Measurements from ENCODE around the gene NKAP.
A peak's percentile ranks its signal among the peaks of the same experiment; 100 is the strongest.
"Not testable (repeated sequence)": the region's sequence is repeated elsewhere in the genome, so short reads cannot be mapped to it uniquely, and the experiment has no call there.

Gene NKAP

DNA sequence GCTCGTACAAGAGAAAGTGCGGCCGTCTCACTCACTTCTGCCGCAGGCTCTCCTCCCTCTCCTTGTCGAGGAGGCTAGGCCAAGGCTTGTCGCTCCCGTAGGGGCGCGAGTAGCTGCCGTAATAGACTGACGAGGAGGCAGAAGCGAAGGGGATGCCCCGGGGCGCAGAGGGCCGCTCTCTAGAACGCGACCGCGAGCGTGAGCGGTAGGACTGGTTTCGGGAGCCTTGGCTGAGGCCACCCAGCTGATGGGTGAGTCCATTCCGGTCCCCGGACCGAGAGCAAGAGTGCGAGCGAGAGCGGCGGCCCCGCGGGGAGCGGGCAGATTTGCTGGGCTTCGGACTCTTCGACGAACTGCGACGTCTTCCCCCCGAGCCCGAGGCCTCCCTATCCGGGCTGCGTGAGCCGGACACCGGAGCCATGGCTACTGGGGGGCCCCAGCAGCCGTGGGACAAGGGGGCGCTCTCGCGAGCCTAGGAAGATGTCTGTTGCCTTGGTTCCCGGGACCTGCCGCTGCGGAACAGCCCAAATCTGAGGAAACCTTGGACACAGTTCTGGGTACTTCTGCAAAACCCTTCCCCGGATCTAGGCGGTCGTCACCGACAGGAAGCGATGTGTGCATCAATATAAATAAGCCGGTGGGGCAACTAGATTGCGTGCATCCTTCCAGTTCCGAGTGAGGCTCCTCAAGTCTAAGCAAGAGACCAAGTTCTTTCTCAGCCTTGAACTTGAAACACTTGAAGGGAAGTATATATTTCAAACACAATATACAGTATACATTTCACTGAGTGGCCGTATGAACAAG is at the start of gene NKAP:
NKAP (minus strand) TSS at position 567 of the 804 bp plus-strand sequence; CDS start at position 421, 146 bp downstream.
- peak; percentile 75 for DNase-seq (ENCODE audit: low spot score)

DNA sequence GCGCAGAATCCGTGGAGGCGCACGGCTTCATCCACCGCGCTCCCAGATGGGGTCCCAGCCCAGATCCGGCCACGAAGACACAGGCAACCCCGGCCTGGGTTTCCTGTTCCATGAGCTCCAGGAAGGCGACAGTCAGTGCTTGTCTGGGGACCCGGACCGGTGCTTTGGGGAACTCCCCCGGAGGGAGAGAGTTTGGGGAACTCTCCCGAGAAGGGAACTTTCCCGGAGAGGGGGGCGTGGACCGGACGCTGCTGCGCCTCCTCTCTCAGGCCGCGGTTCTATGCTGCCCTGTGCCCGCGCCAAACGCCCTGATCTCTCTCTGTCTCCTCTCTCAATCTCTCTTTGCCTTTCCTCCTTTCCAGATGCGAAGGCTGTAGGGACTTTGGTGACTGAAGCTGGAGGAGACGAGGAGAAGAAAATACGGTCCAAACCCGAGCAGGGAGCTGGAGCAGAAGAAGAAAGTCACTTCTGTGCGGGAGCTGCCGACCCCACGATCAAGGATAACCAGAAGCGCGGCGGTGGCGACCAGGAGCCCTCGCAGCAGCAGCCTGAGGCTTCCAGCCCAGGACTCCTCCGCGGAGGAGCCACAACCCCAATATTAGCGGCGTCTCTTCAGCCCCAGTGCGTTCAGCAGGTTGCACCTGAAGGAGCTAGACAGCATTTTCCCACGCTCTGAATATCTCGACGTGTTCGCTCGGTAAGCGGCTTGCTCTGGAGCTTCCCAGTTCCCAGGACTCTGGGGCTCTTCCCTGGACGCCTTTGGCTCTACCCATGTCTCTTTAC is 47.6 kb upstream of the NKAP start:
- no peak for DNase-seq (ENCODE audit: low spot score)

DNA sequence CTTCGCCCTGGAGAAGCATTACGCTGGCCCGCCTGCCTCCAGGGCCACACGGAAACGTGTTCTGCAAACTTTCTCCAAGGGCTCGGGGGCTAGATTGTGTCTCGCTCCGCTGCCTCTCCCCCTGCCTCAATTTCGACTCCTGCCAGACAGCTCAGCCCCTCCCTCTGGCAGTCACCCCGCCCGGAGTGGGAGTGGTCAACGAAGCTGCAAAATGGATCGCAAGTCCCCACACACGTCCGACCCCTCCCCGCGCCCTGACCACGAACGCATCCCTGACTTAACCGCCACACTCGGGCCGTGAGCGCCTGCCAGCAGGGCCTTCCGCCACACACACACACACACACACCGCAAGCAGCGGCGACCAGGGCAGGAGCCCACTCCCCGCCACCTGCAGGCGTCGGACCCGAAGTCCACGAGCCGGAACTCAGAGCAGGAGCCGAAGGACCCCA is 47.0 kb upstream of the NKAP start:
- DNase-seq (ENCODE audit: low spot score), result no peak

DNA sequence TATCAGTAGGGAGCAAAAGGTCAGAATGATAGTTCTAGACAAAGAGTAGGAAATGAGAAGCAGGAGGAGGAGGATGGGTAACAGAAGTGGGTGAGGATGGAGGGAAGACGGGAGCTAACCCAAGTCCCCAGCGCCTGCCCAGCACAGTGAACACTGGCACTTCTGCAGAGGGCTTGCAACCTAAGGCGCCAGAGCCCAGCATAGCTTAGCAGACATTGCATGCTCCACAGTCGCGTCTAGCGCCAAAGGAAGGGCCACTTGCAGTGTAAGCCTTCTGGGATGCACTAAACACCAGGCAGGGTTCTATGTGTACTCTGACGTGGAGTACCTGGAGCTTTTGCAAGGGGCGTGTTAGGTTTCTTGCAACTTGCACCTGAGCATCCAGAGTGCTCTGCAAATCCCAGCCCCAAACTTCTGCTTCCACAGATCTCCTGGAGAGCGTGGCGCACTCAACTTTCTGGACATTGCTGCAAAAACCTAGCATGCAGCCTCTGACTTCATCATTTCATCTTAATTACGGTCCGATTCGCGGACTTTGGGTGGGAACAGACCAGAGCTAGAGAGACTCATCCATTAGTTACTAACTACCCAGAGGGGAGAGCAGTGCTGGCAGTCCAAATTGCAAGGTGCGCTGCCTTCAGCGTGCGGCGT is 46.5 kb upstream of the NKAP start:
- DNase-seq (ENCODE audit: low spot score), result no peak

DNA sequence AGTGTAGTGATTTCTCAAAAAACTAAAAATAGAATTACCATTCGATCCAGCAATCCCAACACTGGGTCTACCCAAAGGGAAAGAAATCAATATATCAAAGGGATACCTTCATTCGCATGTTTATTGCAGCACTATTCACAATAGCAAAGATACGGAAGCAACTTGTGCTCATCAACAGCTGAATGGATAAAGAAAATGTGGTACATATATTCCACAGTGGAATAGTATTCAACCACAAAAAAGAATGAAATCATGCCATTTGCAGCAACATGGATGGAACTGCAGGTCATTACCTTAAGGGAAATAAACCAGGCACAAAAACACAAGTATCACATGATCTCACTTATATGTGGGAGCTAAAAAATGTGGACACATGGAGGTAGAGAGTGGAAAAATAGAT is 42.7 kb upstream of the NKAP start:
- no peak for DNase-seq (ENCODE audit: low spot score)

DNA sequence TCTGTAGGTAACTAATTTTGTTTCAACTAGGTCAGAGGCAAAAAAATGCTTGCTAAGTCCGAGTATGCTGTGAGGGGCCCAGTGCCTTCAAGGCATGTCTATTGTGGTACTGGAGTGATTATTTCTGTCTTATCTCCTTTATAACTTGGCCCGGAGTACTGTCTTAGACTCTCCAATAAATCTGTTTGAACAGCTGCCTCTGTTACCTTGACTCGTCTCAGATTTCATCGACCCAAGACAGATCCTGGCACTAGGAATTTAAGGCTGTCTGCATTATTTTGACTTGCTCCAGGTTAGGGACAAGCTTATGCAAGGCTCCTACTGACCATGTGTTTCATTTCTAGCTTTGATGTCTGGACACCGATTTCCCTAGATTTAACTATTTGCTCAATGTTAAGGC is 41.1 kb upstream of the NKAP start:
- no peak for DNase-seq (ENCODE audit: low spot score)

DNA sequence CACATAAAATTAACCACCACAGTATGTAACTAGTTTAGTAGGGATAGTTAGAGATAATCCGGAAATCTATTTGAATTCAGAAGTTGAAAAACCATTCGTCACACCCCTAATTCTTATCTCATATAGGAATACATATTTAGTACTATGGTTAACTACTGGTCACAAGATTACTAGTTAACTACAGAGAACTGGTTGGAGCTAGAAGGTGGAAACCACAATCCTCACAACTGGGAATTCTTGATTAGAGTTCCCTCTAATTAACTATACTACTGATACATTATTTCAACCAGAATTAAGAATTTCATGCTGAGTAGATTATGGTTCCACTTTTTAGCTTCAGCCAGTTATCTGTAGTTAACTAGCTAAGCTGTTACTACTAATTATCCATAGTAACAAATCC is 39.9 kb upstream of the NKAP start:
- DNase-seq (ENCODE audit: low spot score), result no peak

DNA sequence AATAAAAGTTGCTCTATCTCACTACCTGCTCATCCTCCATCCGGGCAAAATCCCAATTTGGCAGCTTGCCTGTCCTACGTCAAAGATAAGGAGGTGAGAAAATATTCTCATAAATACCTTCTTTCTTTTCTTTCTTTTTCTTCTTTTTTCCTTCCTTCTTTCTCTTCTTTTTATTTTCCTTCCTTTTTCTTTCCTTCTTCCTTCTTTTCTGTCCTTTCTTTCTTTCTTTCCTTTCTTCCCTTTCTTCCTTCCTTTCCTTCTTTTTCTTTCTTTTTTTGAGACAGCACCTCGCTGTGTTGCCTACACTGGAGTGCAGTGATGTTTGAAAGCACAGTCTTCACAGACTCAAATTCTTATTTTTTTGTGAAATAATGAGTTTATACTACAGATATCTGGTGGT is 38.6 kb upstream of the NKAP start:
- no peak for DNase-seq (ENCODE audit: low spot score)

DNA sequence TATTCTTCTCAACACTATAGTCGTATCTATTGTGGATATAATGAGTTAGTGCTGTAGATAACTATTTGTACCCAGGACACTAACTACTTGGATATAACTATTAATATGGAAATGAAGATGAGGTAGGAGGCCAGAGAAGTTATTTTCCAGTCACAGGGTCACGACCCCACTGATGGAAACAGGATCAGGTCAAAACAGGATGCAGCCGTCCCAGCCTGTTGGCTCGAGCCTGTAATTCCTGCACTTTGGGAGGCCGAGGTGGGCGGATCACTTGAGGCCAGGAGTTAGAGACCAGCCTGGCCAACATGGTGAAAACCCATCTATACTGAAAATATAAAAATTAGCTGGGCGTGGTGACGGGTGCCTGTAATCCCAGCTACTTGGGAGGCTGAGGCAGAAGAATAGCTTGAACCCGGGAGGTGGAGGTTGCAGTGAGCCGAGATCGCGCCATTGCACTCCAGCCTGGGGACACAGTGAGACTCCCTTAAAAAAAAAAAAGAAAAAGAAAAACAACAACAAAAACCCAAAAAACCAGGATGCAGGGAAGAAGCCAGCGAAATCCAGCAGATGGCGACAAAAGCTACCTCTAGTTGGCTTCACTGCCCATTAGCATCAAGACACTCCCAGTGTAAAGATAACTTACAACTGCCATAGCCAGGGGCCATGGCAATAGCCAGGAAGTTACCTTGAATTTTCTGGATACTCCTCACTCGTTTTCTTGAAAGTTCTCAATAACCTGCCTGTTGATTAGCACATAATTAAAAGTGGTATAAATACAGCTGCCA is 37.9 kb upstream of the NKAP start:
- no peak for DNase-seq (ENCODE audit: low spot score)

DNA sequence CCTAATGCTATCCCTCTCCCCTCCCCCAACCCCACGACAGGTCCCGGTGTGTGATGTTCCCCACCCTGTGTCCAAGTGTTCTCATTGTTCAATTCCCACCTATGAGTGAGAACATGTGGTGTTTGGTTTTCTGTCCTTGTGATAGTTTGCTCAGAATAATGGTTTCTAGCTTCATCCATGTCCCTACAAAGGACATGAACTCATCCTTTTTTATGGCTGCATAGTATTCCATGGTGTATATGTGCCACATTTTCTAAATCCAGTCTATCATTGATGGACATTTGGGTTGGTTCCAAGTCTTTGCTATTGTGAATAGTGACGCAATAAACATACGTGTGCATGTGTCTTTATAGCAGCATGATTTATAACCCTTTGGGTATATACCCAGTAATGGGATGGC is 33.6 kb upstream of the NKAP start:
- DNase-seq (ENCODE audit: low spot score), result not testable (repeated sequence)

DNA sequence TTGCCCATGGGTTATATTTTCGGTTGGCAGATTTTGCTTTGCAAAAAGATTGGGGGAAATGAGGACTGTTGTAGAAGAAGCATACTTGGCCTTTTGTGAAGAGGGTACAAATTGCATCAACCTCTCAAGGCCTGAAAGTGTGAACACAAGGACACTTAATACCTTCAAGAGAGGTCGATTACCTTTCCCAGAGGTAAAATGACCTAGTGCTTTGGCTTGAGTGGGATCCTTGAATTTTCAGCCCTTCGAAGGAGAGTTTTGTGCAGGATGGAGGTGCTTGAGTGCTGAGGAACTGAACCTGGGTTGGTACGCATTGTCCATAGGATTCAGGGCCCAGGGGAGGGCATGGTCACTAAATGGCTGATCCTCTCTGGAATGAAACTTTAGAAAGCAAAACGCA is 27.6 kb upstream of the NKAP start:
- DNase-seq (ENCODE audit: low spot score), result no peak

DNA sequence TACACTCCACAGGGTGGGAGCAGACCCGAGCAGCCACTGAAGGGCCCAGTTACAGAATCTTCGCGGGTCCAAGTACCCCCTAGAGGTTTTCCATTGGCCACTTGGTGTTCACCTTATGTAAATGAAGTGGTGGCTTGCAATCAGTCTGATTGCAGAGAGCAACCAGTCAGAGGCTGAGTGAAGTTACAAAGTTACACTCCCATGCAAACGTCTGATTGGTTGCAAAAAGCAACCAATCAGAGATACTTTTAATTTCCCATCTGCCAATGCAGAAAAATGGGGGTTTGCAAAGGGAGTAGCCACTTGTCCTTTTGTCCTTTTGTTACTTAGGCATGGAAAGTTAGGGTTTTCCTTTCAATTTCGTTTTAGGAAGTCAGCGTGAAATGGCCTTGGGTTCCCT is 27.0 kb upstream of the NKAP start:
- no peak for DNase-seq (ENCODE audit: low spot score)

DNA sequence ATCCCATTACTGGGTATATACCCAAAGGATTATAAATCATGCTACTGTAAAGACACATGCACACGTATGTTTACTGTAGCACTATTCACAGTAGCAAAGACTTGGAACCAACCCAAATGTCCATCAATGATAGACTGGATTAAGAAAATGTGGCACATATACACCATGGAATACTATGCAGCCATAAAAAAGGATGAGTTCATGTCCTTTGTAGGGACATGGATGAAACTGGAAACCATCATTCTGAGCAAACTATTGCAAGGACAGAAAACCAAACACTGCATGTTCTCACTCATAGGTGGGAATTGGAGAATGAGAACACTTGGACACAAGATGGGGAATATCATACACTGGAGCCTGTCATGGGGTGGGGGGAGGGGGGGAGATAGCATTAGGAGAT is 23.3 kb upstream of the NKAP start:
- DNase-seq (ENCODE audit: low spot score), result not testable (repeated sequence)

DNA sequence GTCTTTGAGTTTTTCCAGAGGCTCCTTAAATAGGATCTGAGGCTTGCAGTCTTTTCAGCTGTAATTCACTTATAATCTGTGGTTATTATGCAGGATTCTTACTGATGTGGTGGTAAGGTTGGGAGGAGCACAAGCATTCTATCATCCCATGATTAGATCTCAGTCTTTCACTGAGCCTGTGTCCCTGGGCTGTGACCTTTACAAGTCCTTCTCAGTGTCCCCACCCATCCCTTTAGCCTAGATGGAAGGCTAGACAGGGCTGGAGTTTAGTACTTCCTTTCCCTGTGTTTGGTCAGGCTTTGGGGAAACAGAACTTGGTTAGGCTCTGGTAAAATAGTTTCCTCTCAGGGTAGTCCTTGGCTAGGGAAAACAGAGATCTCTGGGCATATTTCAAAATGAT is 17.1 kb upstream of the NKAP start:
- no peak for DNase-seq (ENCODE audit: low spot score)

DNA sequence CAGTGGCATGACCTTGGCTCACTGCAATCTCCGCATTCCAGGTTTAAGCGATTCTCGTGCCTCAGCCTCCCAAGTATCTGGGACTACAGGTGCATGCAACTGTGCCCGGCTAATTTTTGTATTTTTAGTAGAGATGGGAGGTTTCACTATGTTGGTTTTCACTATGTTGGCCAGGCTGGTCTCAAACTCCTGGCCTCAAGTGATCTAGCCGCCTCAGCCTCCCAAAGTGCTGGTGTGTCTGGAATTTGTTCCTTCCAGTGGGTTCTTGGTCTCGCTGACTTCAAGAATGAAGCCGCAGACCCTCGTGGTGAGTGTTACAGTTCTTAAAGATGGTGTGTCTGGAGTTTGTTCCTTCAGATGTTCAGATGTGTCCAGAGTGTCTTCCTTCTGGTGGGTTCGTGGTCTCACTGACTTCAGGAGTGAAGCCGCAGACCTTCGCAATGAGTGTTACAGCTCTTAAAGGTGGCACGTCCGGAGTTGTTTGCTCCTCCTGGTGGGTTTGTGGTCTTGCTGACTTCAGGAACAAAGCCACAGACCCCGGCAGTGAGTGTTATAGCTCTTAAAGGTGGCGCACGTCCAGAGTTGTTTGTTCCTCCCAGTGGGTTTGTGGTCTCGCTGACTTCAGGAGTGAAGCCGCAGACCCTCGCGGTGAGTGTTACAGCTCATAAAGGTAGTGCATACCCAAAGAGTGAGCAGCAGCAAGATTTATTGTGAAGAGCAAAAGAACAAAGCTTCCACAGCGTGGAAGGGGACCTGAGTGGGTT is 12.4 kb upstream of the NKAP start:
- not testable (repeated sequence) for DNase-seq (ENCODE audit: low spot score)

DNA sequence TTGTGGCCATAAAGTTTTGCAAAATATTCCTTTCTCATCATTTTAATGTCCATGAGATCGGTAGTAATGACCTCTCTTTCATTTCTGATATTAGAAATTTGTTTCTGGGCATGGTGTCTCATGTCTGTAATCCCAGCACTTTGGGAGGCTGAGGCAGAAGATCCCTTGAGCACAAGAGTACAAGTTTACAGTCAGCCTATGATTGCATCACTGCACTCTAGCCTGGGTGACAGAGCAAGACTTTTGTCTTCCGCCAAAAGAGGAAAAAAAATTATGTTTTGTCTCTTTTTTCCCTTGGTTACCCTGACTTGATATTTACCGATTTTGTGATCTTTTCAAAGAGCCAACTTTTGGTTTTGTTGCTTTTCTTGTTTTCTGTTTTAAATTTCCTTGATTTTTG is 10.8 kb upstream of the NKAP start:
- no peak for DNase-seq (ENCODE audit: low spot score)

DNA sequence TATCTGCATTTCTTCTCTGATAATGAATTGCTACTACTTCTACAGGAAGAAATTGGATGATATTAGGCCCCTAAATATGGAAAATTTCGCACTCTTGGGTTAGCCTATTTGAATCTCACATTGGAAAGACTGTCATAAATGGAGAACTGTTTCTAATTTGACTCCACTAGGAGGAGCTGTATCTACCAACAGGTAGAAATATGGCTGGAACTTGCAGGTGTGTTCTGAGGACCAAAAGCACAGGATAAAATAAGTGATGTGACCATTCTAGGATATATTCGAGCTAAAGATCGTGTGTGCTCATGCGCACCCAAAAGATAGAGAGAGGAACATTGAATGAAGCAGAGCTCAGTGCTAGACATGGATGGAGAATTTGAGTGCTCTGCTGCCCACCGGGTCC is 4.8 kb upstream of the NKAP start:
- DNase-seq (ENCODE audit: low spot score), result no peak

DNA sequence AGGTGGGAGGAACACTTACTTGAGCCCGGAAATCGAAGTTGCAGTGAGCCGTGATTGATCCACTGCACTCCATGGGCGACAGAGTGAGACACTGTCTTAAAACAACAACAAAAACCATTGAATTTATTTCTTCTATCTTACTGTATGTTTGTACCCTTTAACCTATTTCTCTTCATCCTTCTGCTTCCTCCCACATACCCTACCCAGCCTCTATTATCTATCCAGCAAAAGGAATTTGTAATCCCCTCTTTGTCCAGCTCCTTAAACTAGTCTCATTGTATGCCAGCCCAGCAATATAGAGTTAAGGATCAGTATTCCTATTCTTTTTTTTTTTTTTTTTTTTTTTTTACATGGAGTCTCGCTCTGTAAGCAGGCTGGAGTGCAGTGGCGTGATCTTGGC is 1.9 kb upstream of the NKAP start:
- DNase-seq (ENCODE audit: low spot score), result no peak

DNA sequence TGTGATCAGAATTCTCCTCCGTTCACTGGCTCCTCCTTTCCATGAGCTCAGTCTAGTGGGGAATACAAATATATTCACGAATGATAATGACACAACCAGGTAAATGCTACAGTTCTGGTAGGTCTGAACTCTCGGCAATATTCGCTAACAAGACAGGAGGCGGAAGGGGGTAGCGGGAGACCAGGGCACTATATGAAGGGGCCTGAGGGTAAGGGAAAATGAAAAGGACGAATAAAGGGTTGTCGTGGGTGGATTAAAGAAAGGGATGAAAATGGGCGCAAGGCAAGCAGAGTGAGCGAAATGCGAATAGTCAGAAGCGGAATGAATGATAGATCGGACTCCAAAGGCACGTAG is 743 bp downstream of the NKAP start:
- DNase-seq (ENCODE audit: low spot score), result no peak

DNA sequence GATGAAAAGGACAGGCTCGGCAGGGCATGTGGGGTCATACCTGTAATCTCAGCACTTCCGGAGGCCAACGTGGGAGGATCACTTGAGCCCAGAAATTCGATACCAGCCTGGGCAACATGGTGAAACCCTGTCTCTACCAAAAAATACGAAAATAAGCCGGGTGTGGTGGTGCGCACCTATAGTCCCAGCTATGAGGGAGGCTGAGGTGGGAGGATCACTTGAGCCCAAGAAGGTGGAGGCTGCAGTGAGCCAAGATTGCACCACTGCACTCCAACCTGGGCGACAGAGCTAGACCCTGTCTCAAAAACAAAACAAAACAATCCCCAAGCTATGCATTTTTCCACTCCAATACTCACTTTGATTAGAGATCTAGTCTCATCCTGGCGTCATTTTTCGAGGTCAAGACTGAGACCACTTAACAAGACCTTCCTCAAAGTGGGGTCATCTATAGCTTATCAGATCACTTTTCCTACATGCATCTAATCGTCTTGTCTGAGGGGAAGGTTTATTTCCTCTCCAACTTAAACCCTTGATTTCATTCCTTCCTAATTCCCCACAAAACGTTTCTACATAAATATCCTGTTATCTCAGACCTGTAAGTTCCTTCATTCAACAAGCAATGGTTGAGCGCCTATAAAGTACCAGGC is 1.3 kb downstream of the NKAP start:
- no peak for DNase-seq (ENCODE audit: low spot score)

DNA sequence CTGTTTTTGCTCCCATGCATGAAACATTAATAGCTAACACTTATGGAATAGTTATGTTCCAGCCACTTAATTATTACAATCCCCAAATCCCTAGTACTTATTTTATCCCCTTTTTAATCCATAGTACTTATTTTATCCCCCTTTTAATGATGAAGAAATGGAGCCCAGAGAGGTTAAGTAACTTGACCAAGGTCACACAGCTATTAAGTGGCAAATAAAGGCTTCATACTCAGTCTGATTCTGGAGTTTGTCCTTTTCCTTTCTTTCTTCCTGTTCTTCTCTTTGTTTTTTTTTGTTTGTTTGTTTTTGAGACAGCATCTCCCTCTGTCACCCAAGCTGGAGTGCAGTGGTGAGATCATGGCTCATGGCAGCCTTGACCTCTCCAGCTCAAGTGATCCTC is 2.2 kb downstream of the NKAP start:
- no peak for DNase-seq (ENCODE audit: low spot score)
